IPS-18c (cell line): ENCODE data around the gene SOX9.

Experiments used
- H3K4me3 ChIP-seq: 2 replicates; pipeline ENCODE4 v1.7.0; 2013; ENCODE audit warnings: low read depth, mild to moderate bottlenecking, low read length, moderate library complexity; ENCODE audit not compliant: insufficient read depth
- H3K9me3 ChIP-seq: one replicate; pipeline ENCODE4 v1.6.1; 2013; ENCODE audit warnings: mild to moderate bottlenecking, low read length, moderate library complexity; ENCODE audit not compliant: control insufficient read depth, insufficient read depth

SOX9 gene

GRCh38 chr17:72120642-72121163 is at the start of gene SOX9:
Gene SOX9, plus strand, starts transcription at chr17:72121020. Its CDS starts 372 bp downstream, at chr17:72121392.
- Histone ChIP-seq H3K9me3 (no peaks in the 10 kb centered on the region), H3K4me3 (peak within 1 kb of the TSS; percentile 74)

- Histone ChIP-seq H3K9me3 (peaks cover 4% of the 10 kb centered on the region), H3K4me3 (no peak overlapping the region)
Measured at GRCh38 chr17:72071330-72071729, 49.5 kb upstream of the SOX9 start.

- Histone ChIP-seq H3K4me3 (no peak overlapping the region), H3K9me3 (no peaks in the 10 kb centered on the region)
Measured at GRCh38 chr17:72075995-72076677, 44.7 kb upstream of the SOX9 start.

GRCh38 chr17:72076678-72077030 is 44.2 kb upstream of the SOX9 start:
- Histone ChIP-seq H3K4me3 (no peak overlapping the region), H3K9me3 (no peaks in the 10 kb centered on the region)

- Histone ChIP-seq H3K4me3 (no peak overlapping the region), H3K9me3 (no peaks in the 10 kb centered on the region)
Measured at GRCh38 chr17:72077326-72077960, 43.4 kb upstream of the SOX9 start.

- Histone ChIP-seq H3K9me3 (no peaks in the 10 kb centered on the region), H3K4me3 (no peak overlapping the region)
Measured at GRCh38 chr17:72079700-72080099, 41.1 kb upstream of the SOX9 start.

- Histone ChIP-seq H3K9me3 (no peaks in the 10 kb centered on the region), H3K4me3 (no peak overlapping the region)
Measured at GRCh38 chr17:72087876-72088275, 32.9 kb upstream of the SOX9 start.

GRCh38 chr17:72089453-72089987 is 31.3 kb upstream of the SOX9 start:
- no peaks in the 10 kb centered on the region for H3K9me3 ChIP-seq

GRCh38 chr17:72090108-72090507 is 30.7 kb upstream of the SOX9 start:
- H3K9me3 ChIP-seq = no peaks in the 10 kb centered on the region
- no peak overlapping the region for H3K4me3 ChIP-seq

More at GRCh38 chr17:72089453-72089987, 31.3 kb upstream of the SOX9 start:
- H3K4me3 ChIP-seq = no peak overlapping the region

GRCh38 chr17:72092710-72093322 is 28.0 kb upstream of the SOX9 start:
- Histone ChIP-seq H3K4me3 (no peak overlapping the region), H3K9me3 (no peaks in the 10 kb centered on the region)

GRCh38 chr17:72093707-72094106 is 27.1 kb upstream of the SOX9 start:
- Histone ChIP-seq H3K9me3 (no peaks in the 10 kb centered on the region), H3K4me3 (no peak overlapping the region)

- Histone ChIP-seq H3K4me3 (no peak overlapping the region), H3K9me3 (no peaks in the 10 kb centered on the region)
Measured at GRCh38 chr17:72095316-72095715, 25.5 kb upstream of the SOX9 start.

GRCh38 chr17:72097144-72097543 is 23.7 kb upstream of the SOX9 start:
- H3K4me3 ChIP-seq = no peak overlapping the region
- H3K9me3 ChIP-seq = no peaks in the 10 kb centered on the region

- H3K4me3 ChIP-seq = no peak overlapping the region
- H3K9me3 ChIP-seq = no peaks in the 10 kb centered on the region
Measured at GRCh38 chr17:72099919-72100318, 20.9 kb upstream of the SOX9 start.

GRCh38 chr17:72100470-72100869 is 20.4 kb upstream of the SOX9 start:
- Histone ChIP-seq H3K9me3 (no peaks in the 10 kb centered on the region), H3K4me3 (no peak overlapping the region)

GRCh38 chr17:72101526-72101925 is 19.3 kb upstream of the SOX9 start:
- no peaks in the 10 kb centered on the region for H3K9me3 ChIP-seq
- no peak overlapping the region for H3K4me3 ChIP-seq

GRCh38 chr17:72102366-72102765 is 18.5 kb upstream of the SOX9 start:
- no peaks in the 10 kb centered on the region for H3K9me3 ChIP-seq
- no peak overlapping the region for H3K4me3 ChIP-seq
